Ishikawa (cell line): ENCODE measurements around the gene ZDHHC1.

Experiments
- CEBPB ChIP-seq: IDR thresholded peaks from 2 replicates; pipeline ENCODE4 v1.6.1; 2012
- CREB1 ChIP-seq: IDR thresholded peaks from 2 replicates; pipeline ENCODE4 v1.6.1; 2012; ENCODE audit warnings: low read depth
- EGR1 ChIP-seq: IDR thresholded peaks from 2 replicates; pipeline ENCODE4 v1.6.1; 2012
- EP300 ChIP-seq: IDR thresholded peaks from 2 replicates; pipeline ENCODE4 v1.6.1; 2012; ENCODE audit warnings: borderline replicate concordance
- FOXM1 ChIP-seq: IDR thresholded peaks from 2 replicates; pipeline ENCODE4 v1.6.1; 2012; ENCODE audit warnings: low read depth, borderline replicate concordance
- MAX ChIP-seq: IDR thresholded peaks from 2 replicates; pipeline ENCODE4 v1.6.1; 2012
- NFIC ChIP-seq: IDR thresholded peaks from 2 replicates; pipeline ENCODE4 v1.6.1; 2012
- RAD21 ChIP-seq: IDR thresholded peaks from 2 replicates; pipeline ENCODE4 v1.6.1; 2012; ENCODE audit warnings: low read depth
- REST ChIP-seq: IDR thresholded peaks from 2 replicates; pipeline ENCODE4 v1.6.1; 2012; ENCODE audit warnings: low read depth, mild to moderate bottlenecking
- TAF1 ChIP-seq: IDR thresholded peaks from 2 replicates; pipeline ENCODE4 v1.6.1; 2012; ENCODE audit warnings: low read depth, mild to moderate bottlenecking
- TCF12 ChIP-seq: IDR thresholded peaks from 2 replicates; pipeline ENCODE4 v1.6.1; 2012; ENCODE audit warnings: low read depth
- TEAD4 ChIP-seq: IDR thresholded peaks from 2 replicates; pipeline ENCODE4 v1.6.1; 2012
- USF1 ChIP-seq: IDR thresholded peaks from 2 replicates; pipeline ENCODE4 v1.6.1; 2012
- YY1 ChIP-seq: IDR thresholded peaks from 2 replicates; pipeline ENCODE4 v1.6.1; 2012; ENCODE audit warnings: low read depth
- ZBTB7A ChIP-seq: IDR thresholded peaks from 2 replicates; pipeline ENCODE4 v1.6.1; 2012; ENCODE audit warnings: low read depth

ZDHHC1 gene

GRCh38 chr16:67461600-67462278 lies 45.5 kb upstream of the ZDHHC1 start:
- TF ChIP-seq MAX: no peak
- no peak for TF ChIP-seq CREB1
- TF ChIP-seq YY1: no peak
- TF ChIP-seq FOXM1: no peak
- TF ChIP-seq ZBTB7A: no peak
- no peak for TF ChIP-seq USF1
- no peak for TF ChIP-seq TEAD4
- TF ChIP-seq NFIC: no peak
- no peak for TF ChIP-seq CEBPB
- no peak for TF ChIP-seq EGR1
- no peak for TF ChIP-seq REST

- no peak for TF ChIP-seq EGR1
- TF ChIP-seq TAF1: no peak
- TF ChIP-seq TCF12: no peak
- TF ChIP-seq MAX: no peak
- no peak for TF ChIP-seq ZBTB7A
- no peak for TF ChIP-seq RAD21
- TF ChIP-seq NFIC: no peak
- no peak for TF ChIP-seq EP300
- TF ChIP-seq CEBPB: no peak
- no peak for TF ChIP-seq REST
Measured at GRCh38 chr16:67460961-67461360, 44.7 kb upstream of the ZDHHC1 start.

- no peak for TF ChIP-seq REST
- TF ChIP-seq RAD21: no peak
- no peak for TF ChIP-seq ZBTB7A
- TF ChIP-seq FOXM1: no peak
Measured at GRCh38 chr16:67460168-67460567, 43.9 kb upstream of the ZDHHC1 start.

- TF ChIP-seq USF1 (no peak), YY1 (no peak), NFIC (no peak), CEBPB (no peak), TEAD4 (no peak), MAX (no peak), TAF1 (no peak), FOXM1 (no peak)
Measured at GRCh38 chr16:67459861-67460150, 43.5 kb upstream of the ZDHHC1 start.
